ENCODE data around the gene HOXB4.
A peak's percentile ranks its signal among the peaks of the same experiment; 100 is the strongest.
"Not testable (repeated sequence)": the region's sequence is repeated elsewhere in the genome, so short reads cannot be mapped to it uniquely, and the experiment has no call there.

The HOXB4 gene

GRCh38 chr17:48546924-48547807, 31.0 kb downstream of the HOXB4 start:
- DNase-seq: no peak

GRCh38 chr17:48546137-48546923, 31.8 kb downstream of the HOXB4 start:
- DNase-seq: no peak

- DNase-seq: no peak
These were observed 32.6 kb downstream of the HOXB4 start for GRCh38 chr17:48545539-48545938.

- DNase-seq: no peak
These were observed 33.2 kb downstream of the HOXB4 start, which contains the start of gene HOXB2 for GRCh38 chr17:48545022-48545375. Gene HOXB2 (minus strand): TSS chr17:48545109. CDS start chr17:48544911, 198 bp downstream.

- peak in 2 of 4 experiments; percentile 15 to 27 for DNase-seq
These were observed 33.7 kb downstream of the HOXB4 start for GRCh38 chr17:48544349-48545021.

GRCh38 chr17:48543854-48544348, 34.2 kb downstream of the HOXB4 start:
- DNase-seq: peak in 3 of 4 experiments; percentile 16 to 35 (median 25)

GRCh38 chr17:48543107-48543853, 34.9 kb downstream of the HOXB4 start:
- DNase-seq: peak; percentile 31 to 61 (median 40)

GRCh38 chr17:48542698-48543106, 35.4 kb downstream of the HOXB4 start:
- DNase-seq: no peak

- DNase-seq: peak in 2 of 4 experiments; percentile 7 to 12
These were observed 36.0 kb downstream of the HOXB4 start for GRCh38 chr17:48542114-48542656.

- DNase-seq: peak in 2 of 4 experiments; percentile 13 to 33
These were observed 36.5 kb downstream of the HOXB4 start for GRCh38 chr17:48541577-48542113.

- no peak for DNase-seq
These were observed 37.0 kb downstream of the HOXB4 start for GRCh38 chr17:48541036-48541576.

GRCh38 chr17:48540213-48540612, 37.9 kb downstream of the HOXB4 start:
- DNase-seq: no peak

GRCh38 chr17:48539177-48539576, 39.0 kb downstream of the HOXB4 start:
- no peak for DNase-seq

GRCh38 chr17:48537316-48537715, 40.8 kb downstream of the HOXB4 start:
- DNase-seq: no peak

- DNase-seq: not testable (repeated sequence)
These were observed 42.2 kb downstream of the HOXB4 start for GRCh38 chr17:48535793-48536559.

- DNase-seq: no peak
These were observed 45.9 kb downstream of the HOXB4 start for GRCh38 chr17:48532261-48532660.

- DNase-seq: no peak
These were observed 47.3 kb downstream of the HOXB4 start, which contains the start of gene HOXB1 for GRCh38 chr17:48530887-48531272. Gene HOXB1 (minus strand): TSS chr17:48531011. CDS start chr17:48530904, 107 bp downstream.

GRCh38 chr17:48530208-48530886, 47.8 kb downstream of the HOXB4 start:
- no peak for DNase-seq

GRCh38 chr17:48529683-48530009, 48.5 kb downstream of the HOXB4 start:
- DNase-seq: no peak

Data from suppressor macrophage (primary cell).